SK-N-SH (cell line): Measurements from ENCODE around the gene CHST1.

Source experiments
- EP300 ChIP-seq, 2 experiments: IDR thresholded peaks; 2 replicates each; pipeline versions ENCODE4 v1.4.0 to v1.6.1; 2012; ENCODE audit warnings: borderline replicate concordance in 1 of 2, low read depth in 1 of 2, low read length in 1 of 2
- FOXJ3 ChIP-seq: sonication (generic); formaldehyde crosslinking; IDR thresholded peaks from 2 replicates; pipeline ENCODE4 v1.5.1; 2020; ENCODE audit warnings: mild to moderate bottlenecking, missing genetic modification reagents
- NRF1 ChIP-seq: IDR thresholded peaks from 2 replicates; pipeline ENCODE4 v1.6.1; 2012; ENCODE audit warnings: low read depth, mild to moderate bottlenecking, low read length
- POLR2AphosphoS5 ChIP-seq: IDR thresholded peaks from 2 replicates; pipeline ENCODE4 v1.6.1; 2012; ENCODE audit warnings: low read depth, low read length
- RAD21 ChIP-seq: IDR thresholded peaks from 2 replicates; pipeline ENCODE4 v1.6.1; 2012; ENCODE audit warnings: mild to moderate bottlenecking, low read length
- SIN3A ChIP-seq: IDR thresholded peaks from 2 replicates; pipeline ENCODE4 v1.6.1; 2012; ENCODE audit warnings: low read depth, mild to moderate bottlenecking, low read length, moderate library complexity, borderline replicate concordance
- TAF1 ChIP-seq: IDR thresholded peaks from 2 replicates; pipeline ENCODE4 v1.6.1; 2012; ENCODE audit warnings: low read depth, mild to moderate bottlenecking, low read length, moderate library complexity, borderline replicate concordance
- TCF12 ChIP-seq: IDR thresholded peaks from 2 replicates; pipeline ENCODE4 v1.4.0; 2012
- TF ChIP-seq, protein P1 (sequence below): fragments of 200-600 bp; sonication (generic); IDR thresholded peaks from 2 replicates; pipeline ENCODE4 v1.6.1; 2017; ENCODE audit warnings: antibody characterized with exemption, mild to moderate bottlenecking, moderate library complexity

DNA sequence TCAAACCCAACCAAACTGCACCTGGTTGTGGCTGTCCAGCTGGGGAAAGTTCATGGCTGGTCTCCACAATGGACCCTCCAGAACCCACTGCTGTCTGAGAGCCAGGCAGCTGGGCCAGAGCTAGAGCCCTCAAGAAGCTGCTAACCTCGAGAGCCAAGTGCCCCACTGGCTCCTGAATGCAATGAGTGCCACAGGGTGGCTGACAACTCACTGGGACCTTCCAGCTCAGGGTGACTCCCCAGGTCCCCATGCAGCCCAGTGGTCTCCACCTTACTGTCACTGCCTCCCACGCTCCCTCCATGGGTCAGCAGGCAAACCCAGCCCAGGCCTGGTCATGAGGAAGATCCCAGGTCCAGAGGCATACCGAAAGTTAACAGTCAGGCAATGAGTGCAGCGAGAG, 8.0 kb upstream of the CHST1 start:
- TF ChIP-seq RAD21 (no peak), POLR2AphosphoS5 (no peak), TCF12 (no peak), FOXJ3 (no peak), NRF1 (no peak), TAF1 (no peak), SIN3A (no peak), EP300 (IDR thresholded peaks at IDR 0.05; ENCODE audit: borderline replicate concordance in 1 of 2, low read depth in 1 of 2, low read length in 1 of 2) (no peak)
- TF ChIP-seq, protein P1, sequence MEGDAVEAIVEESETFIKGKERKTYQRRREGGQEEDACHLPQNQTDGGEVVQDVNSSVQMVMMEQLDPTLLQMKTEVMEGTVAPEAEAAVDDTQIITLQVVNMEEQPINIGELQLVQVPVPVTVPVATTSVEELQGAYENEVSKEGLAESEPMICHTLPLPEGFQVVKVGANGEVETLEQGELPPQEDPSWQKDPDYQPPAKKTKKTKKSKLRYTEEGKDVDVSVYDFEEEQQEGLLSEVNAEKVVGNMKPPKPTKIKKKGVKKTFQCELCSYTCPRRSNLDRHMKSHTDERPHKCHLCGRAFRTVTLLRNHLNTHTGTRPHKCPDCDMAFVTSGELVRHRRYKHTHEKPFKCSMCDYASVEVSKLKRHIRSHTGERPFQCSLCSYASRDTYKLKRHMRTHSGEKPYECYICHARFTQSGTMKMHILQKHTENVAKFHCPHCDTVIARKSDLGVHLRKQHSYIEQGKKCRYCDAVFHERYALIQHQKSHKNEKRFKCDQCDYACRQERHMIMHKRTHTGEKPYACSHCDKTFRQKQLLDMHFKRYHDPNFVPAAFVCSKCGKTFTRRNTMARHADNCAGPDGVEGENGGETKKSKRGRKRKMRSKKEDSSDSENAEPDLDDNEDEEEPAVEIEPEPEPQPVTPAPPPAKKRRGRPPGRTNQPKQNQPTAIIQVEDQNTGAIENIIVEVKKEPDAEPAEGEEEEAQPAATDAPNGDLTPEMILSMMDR = no peak
